ENCODE measurements around the gene SRP68. TPM values are rescaled to one million over a fixed set of nuclear protein-coding genes. Genes with fewer than 3 reads are reported as not detected.
"Not testable (repeated sequence)": the region's sequence is repeated elsewhere in the genome, so short reads cannot be mapped to it uniquely, and the experiment has no call there.

The SRP68 gene
- total RNA-seq, 4 donors from 2014 or later: 42.3 to 62.0 (median 49.6) TPM

GRCh38 chr17:76049836-76050537 lies 22.3 kb downstream of the SRP68 start:
- DNase-seq (ENCODE audit: low spot score): no peak
- ATAC-seq (ENCODE audit: low FRiP score): no peak
- TF ChIP-seq, protein P1, sequence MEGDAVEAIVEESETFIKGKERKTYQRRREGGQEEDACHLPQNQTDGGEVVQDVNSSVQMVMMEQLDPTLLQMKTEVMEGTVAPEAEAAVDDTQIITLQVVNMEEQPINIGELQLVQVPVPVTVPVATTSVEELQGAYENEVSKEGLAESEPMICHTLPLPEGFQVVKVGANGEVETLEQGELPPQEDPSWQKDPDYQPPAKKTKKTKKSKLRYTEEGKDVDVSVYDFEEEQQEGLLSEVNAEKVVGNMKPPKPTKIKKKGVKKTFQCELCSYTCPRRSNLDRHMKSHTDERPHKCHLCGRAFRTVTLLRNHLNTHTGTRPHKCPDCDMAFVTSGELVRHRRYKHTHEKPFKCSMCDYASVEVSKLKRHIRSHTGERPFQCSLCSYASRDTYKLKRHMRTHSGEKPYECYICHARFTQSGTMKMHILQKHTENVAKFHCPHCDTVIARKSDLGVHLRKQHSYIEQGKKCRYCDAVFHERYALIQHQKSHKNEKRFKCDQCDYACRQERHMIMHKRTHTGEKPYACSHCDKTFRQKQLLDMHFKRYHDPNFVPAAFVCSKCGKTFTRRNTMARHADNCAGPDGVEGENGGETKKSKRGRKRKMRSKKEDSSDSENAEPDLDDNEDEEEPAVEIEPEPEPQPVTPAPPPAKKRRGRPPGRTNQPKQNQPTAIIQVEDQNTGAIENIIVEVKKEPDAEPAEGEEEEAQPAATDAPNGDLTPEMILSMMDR (IDR thresholded peaks at IDR 0.05): no peak

GRCh38 chr17:76049239-76049638 lies 23.1 kb downstream of the SRP68 start:
- ATAC-seq (ENCODE audit: low FRiP score): no peak
- DNase-seq (ENCODE audit: low spot score): no peak
- TF ChIP-seq, protein P1 (IDR thresholded peaks at IDR 0.05): no peak

- TF ChIP-seq, protein P1 (IDR thresholded peaks at IDR 0.05): no peak
- ATAC-seq (ENCODE audit: low FRiP score) (no peak), DNase-seq (ENCODE audit: low spot score) (no peak)
These were observed 23.6 kb downstream of the SRP68 start for GRCh38 chr17:76048711-76049110.

GRCh38 chr17:76048025-76048605 lies 24.2 kb downstream of the SRP68 start:
- TF ChIP-seq, protein P1 (IDR thresholded peaks at IDR 0.05): no peak
- DNase-seq (ENCODE audit: low spot score) (no peak), ATAC-seq (ENCODE audit: low FRiP score) (no peak)

GRCh38 chr17:76046064-76046463 lies 26.3 kb downstream of the SRP68 start:
- TF ChIP-seq, protein P1 (IDR thresholded peaks at IDR 0.05): no peak
- DNase-seq (ENCODE audit: low spot score): no peak
- ATAC-seq (ENCODE audit: low FRiP score): no peak

GRCh38 chr17:76044475-76045007 lies 27.8 kb downstream of the SRP68 start:
- not testable (repeated sequence) for ATAC-seq (ENCODE audit: low FRiP score); DNase-seq (ENCODE audit: low spot score)

DNA sequence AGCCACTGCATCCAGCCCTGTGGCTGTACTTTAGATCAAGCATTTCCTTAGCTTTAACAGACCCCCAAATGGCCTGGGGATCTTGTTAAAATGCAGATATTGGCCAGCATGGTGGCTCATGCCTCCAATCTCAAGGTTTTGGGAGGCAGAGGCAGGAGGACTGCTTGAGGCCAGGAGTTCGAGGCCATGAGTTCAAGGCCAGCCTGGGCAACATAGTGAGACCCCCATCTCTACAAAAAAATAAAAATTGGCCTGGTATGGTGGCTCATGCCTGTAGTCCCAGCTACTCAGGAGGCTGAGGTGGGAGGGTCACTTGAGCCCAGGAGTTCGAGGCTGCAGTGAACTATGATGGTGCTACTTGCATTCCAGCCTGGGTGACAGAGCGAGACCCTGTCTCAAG lies 29.4 kb downstream of the SRP68 start:
- DNase-seq (ENCODE audit: low spot score); ATAC-seq (ENCODE audit: low FRiP score): not testable (repeated sequence)

GRCh38 chr17:76040376-76040775 lies 31.9 kb downstream of the SRP68 start:
- TF ChIP-seq, protein P1 (IDR thresholded peaks at IDR 0.05): no peak
- DNase-seq (ENCODE audit: low spot score) (no peak), ATAC-seq (ENCODE audit: low FRiP score) (no peak)

Data from omental fat pad (tissue), 4 donors.